Lower lobe of right lung (tissue), 2 donors: ENCODE data around the gene PARVG. TPM values are rescaled to one million over a fixed set of nuclear protein-coding genes. Genes with fewer than 3 reads are reported as not detected.

ENCODE experiments used
- ATAC-seq, 2 donors: fragments of 200-7000 bp; cut with Tn5 transposase; one replicate each; pipeline ENCODE4 v1.9.1; 2020 to 2022; ENCODE audit warnings: mild to moderate bottlenecking in 2 of 2, moderate library complexity in 2 of 2
- DNase-seq: peaks from one replicate; pipeline ENCODE4 v3.0.0-alpha.2; 2020
- H3K27ac ChIP-seq: fragments of 200-600 bp; one replicate; pipeline ENCODE4 v1.8.0; 2022
- H3K27me3 ChIP-seq: fragments of 200-600 bp; one replicate; pipeline ENCODE4 v1.8.0; 2022; ENCODE audit warnings: low read depth
- H3K36me3 ChIP-seq: fragments of 200-600 bp; one replicate; pipeline ENCODE4 v1.8.0; 2022; ENCODE audit warnings: mild to moderate bottlenecking
- H3K4me1 ChIP-seq: fragments of 200-600 bp; one replicate; pipeline ENCODE4 v1.8.0; 2022
- H3K4me3 ChIP-seq: fragments of 200-600 bp; one replicate; pipeline ENCODE4 v1.8.0; 2022; ENCODE audit warnings: mild to moderate bottlenecking
- H3K9me3 ChIP-seq: fragments of 200-600 bp; one replicate; pipeline ENCODE4 v1.8.0; 2022
- intact Hi-C: fragments of 100-400 bp; cut with DNase I; formaldehyde crosslinking; loops from one replicate; pipeline ENCODE4 v1.11.0; 2022
- total RNA-seq: library from RNA; stranded (reverse); fragmentation: NEBNext Ultra II Directional; extraction: Animal tissue kit (Norgen Biotek cat#: 25700); gene quantifications from one replicate; pipeline ENCODE4 v1.2.1, GENCODE V29; 2021
- TF ChIP-seq, protein P1 (sequence below): fragments of 200-600 bp; IDR thresholded peaks from one replicate; pipeline ENCODE4 v1.8.0; 2022; ENCODE audit warnings: antibody characterized with exemption, mild to moderate bottlenecking
- donor health status: DM: no; HTN: yes; CAD: no; lungs with severe emphysema.

PARVG gene
- total RNA-seq, 1 donor from 2014 or later, result 96.2 TPM

DNA sequence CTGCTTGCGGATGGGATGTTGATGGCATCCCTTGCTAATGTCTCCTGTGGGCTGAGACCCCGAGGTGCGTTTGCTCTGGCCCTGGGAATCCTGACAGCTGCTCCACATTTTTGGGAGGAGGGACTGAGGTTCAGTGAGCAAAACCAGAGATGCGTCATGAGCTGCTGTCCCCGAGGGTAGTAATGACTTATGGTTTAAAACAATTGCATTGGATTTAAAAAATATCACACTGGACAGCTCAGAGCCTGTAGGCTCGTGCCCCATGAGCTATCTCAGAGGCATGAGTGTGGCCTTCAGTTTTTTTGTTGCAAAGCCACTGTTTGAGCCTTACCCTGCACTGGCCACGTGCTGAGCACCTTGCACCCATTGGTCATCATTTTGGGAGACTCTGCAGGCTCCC lies 20.9 kb upstream of the PARVG start:
- Histone ChIP-seq H3K4me1 (no peaks in the 10 kb centered on the region), H3K36me3 (peaks cover 28% of the 10 kb centered on the region), H3K27ac (no peak overlapping the region), H3K4me3 (no peak overlapping the region), H3K27me3 (no peaks in the 10 kb centered on the region), H3K9me3 (no peaks in the 10 kb centered on the region)
- intact Hi-C loops, result no loop called here
- DNase-seq (no peak), ATAC-seq (no peak)
- TF ChIP-seq, protein P1, sequence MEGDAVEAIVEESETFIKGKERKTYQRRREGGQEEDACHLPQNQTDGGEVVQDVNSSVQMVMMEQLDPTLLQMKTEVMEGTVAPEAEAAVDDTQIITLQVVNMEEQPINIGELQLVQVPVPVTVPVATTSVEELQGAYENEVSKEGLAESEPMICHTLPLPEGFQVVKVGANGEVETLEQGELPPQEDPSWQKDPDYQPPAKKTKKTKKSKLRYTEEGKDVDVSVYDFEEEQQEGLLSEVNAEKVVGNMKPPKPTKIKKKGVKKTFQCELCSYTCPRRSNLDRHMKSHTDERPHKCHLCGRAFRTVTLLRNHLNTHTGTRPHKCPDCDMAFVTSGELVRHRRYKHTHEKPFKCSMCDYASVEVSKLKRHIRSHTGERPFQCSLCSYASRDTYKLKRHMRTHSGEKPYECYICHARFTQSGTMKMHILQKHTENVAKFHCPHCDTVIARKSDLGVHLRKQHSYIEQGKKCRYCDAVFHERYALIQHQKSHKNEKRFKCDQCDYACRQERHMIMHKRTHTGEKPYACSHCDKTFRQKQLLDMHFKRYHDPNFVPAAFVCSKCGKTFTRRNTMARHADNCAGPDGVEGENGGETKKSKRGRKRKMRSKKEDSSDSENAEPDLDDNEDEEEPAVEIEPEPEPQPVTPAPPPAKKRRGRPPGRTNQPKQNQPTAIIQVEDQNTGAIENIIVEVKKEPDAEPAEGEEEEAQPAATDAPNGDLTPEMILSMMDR, result no peak

DNA sequence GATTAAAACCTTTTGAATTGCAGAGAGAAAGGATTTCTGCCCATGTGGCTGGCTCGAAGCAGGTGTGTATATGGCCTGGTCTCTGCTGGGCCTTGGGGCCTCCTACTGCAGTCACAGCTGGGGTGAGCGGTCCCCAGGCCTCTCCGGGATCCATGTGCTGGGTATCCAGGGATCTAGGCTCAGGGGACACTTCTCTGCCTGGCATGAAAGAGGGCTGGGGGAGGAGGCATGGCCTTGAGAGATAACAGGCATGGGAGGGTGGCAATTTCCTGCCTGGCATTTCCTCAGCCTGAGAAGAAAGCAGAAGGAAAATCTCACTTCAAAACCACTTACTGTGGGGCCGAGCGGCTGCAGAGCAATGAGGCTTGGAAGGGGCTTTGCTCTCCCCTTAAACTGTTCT lies 20.3 kb upstream of the PARVG start:
- H3K27ac ChIP-seq, result no peak overlapping the region
- DNase-seq, result no peak

DNA sequence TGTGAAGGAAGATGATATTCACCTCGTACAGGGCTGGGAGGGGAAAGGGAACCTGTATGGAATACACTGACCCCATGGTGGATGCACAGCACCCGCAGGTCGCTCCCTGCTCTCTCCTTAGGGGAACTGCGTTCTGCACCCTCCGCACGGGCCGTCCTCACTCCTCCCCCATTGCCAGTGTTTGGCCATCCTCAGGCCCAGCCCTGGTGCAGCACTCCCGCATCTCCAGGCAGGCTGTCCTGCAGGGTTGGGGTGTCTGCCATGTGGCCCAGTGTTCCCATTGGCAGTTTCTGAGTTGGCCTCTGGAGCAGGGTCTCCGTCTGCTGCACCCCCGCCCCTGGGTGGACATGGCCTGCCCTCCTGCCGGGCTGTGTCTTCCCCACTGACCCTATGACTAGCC lies 19.1 kb upstream of the PARVG start:
- Histone ChIP-seq H3K4me1 (no peaks in the 10 kb centered on the region), H3K27ac (no peak overlapping the region), H3K4me3 (no peak overlapping the region), H3K36me3 (peaks cover 23% of the 10 kb centered on the region), H3K27me3 (no peaks in the 10 kb centered on the region), H3K9me3 (no peaks in the 10 kb centered on the region)
- intact Hi-C loops, result no loop called here
- ATAC-seq (no peak), DNase-seq (no peak)
- TF ChIP-seq, protein P1, result no peak

More for the DNA sequence above, 20.3 kb upstream of the PARVG start:
- no peaks in the 10 kb centered on the region for H3K27me3 ChIP-seq
- peaks cover 24% of the 10 kb centered on the region for H3K36me3 ChIP-seq
- ATAC-seq, result no peak
- no peaks in the 10 kb centered on the region for H3K4me1 ChIP-seq
- no peaks in the 10 kb centered on the region for H3K9me3 ChIP-seq
- TF ChIP-seq, protein P1, result no peak
- H3K4me3 ChIP-seq, result no peak overlapping the region
- intact Hi-C loops, result no loop called here

DNA sequence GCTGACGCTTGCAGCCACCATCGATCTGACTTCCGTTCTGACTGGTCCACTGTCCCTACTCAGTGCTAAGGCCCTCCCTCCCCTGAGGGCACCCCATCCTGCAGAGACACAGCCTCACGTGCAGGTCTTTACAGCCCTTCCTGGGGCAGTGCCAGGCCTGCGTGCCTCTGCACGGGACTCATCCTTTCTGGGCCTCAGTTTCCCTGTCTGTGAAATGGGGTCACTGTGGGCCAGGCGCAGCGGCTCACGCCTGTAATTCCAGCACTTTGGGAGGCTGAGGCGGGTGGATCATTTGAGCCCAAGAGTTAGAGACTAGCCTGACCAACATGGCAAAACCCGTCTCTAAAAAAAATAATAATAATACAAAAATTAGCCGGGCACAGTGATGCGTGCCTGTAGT lies 17.8 kb upstream of the PARVG start:
- TF ChIP-seq, protein P1, result no peak

DNA sequence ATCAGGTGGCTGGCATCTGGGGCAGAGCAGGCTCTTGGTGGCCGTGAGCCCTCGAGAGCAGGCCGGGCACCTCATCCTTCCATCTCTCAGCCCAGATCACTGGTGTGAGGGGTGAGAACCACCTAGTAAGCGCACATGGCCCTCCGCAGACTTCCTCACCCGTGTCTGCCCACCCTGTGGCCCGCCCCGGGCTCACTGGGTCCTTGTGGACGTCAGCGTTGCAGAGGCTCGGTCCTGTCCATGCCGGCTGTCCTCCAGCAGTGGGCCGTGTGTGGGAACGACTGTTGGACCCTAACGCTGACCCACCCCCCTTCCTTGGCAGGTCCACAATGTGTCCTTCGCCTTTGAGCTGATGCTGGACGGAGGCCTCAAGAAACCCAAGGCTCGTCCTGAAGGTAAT lies 17.2 kb upstream of the PARVG start:
- DNase-seq, result no peak
- no peak overlapping the region for H3K4me3 ChIP-seq
- no peaks in the 10 kb centered on the region for H3K27me3 ChIP-seq
- ATAC-seq, result no peak
- intact Hi-C loops, result no loop called here
- no peak overlapping the region for H3K27ac ChIP-seq
- peaks cover 16% of the 10 kb centered on the region for H3K36me3 ChIP-seq
- TF ChIP-seq, protein P1, result no peak
- no peaks in the 10 kb centered on the region for H3K4me1 ChIP-seq
- no peaks in the 10 kb centered on the region for H3K9me3 ChIP-seq

More for the DNA sequence above, 17.8 kb upstream of the PARVG start:
- Histone ChIP-seq H3K36me3 (peaks cover 17% of the 10 kb centered on the region), H3K4me1 (no peaks in the 10 kb centered on the region), H3K27ac (no peak overlapping the region), H3K9me3 (no peaks in the 10 kb centered on the region), H3K27me3 (no peaks in the 10 kb centered on the region), H3K4me3 (no peak overlapping the region)
- no peak for ATAC-seq
- intact Hi-C loops, result no loop called here
- DNase-seq, result no peak

DNA sequence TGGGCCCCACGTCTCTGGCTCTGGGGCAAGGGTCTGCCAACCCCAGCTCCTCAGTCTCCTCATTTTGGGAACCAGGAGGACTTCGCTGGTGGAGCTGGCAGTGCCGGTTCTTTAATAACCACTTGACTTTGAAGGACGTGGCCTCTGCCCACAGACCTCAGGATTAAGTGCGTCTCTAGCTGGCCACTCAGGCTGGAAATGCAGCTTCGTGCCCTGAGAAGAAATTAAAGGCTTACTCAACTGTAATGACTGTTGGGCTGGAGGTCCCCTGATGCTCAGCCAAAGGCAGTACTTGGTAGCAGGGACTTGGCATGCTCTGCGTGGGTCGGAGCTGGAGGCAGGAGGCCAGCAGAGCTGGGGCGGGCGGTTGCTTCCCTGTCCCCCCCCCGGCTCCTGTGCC lies 16.7 kb upstream of the PARVG start:
- TF ChIP-seq, protein P1, result no peak
- H3K9me3 ChIP-seq, result no peaks in the 10 kb centered on the region
- no peaks in the 10 kb centered on the region for H3K27me3 ChIP-seq
- intact Hi-C loops, result no loop called here
- ATAC-seq (peak; percentile 62 to 65), DNase-seq (peak; percentile 56)
- H3K4me3 ChIP-seq, result no peak overlapping the region
- H3K27ac ChIP-seq, result no peak overlapping the region
- H3K36me3 ChIP-seq, result peaks cover 13% of the 10 kb centered on the region
- no peaks in the 10 kb centered on the region for H3K4me1 ChIP-seq
